Muscle of back (tissue), 13 donors: ENCODE results near the gene EFHB. TPM values are rescaled to one million over a fixed set of nuclear protein-coding genes. Genes with fewer than 3 reads are reported as not detected.
"Not testable (repeated sequence)": the region's sequence is repeated elsewhere in the genome, so short reads cannot be mapped to it uniquely, and the experiment has no call there.

Source experiments
- DNase-seq, 3 donors: peaks; one replicate each; pipeline versions ENCODE4 v3.0.0 to v3.0.0-alpha.2; 2013
- long read RNA-seq, 9 donors: transcript quantifications; one replicate each; lab custom pipeline, GENCODE V29; 2026
- polyA plus RNA-seq, 10 donors: library from polyadenylated mRNA; unstranded; fragments of 120-200 nt; gene quantifications; one replicate each; pipeline ENCODE4 v1.2.1, GENCODE V29; 2013; ENCODE audit not compliant: insufficient read length in 10 of 10

Gene EFHB, protein sequence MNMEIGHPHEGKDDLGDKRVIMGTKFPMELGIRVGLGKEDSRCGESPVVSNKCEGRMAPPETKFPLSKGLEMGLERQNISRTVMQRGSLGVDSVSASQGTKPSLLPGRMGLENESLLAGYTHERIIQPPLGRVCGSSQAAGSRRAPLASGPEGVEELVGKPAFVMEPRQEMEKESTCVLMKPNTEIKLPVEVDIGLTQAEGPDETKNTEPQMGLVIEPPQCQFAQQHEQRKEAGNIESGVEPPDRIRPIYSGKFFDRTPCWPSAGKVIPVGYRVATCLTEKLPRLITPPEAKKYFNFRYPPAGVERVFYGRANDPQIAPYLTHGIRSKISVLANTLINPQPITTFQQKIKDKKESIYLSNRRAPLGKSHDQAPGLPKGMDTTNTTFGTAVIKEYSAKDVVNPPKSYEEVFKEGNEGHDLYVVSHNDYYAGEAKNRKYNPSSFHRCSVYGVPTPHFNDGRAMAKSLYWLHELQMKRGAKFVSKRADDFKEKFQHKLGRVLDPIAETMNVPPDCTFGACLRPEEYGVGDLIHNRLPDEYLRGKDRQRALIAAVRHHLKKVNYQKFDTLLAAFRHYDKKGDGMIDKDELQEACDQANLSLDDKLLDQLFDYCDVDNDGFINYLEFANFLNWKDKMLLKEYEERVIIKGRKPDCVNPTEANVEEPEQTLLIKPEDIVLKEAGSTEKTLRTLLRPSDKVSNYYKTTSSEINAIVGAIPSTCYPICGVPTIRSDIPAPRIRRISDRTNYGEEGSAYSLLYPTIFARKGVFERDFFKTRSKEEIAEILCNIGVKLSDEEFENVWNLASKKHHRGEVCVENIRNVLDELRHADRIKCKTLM
- polyA plus RNA-seq: 1 to 10 TPM in 4 of 10 donors, under 1 TPM in 3, not detected in 3; 0.29 to 2.5 (median 1.1) TPM
- long read RNA-seq, donor 1: 0 reads
- long read RNA-seq, donor 2: 0 reads
- long read RNA-seq, donor 3: 0 reads
- long read RNA-seq, donor 4: 0 reads
- long read RNA-seq, donor 5, partial matches to known transcripts: 6 of 34 reads
- long read RNA-seq, donor 5, other reads (novel, unspliced or antisense): 28 of 34 reads
- long read RNA-seq, donor 6: 0 reads
- long read RNA-seq, donor 7: 0 reads
- long read RNA-seq, donor 8: 0 reads
- long read RNA-seq, donor 9: 0 reads

DNA sequence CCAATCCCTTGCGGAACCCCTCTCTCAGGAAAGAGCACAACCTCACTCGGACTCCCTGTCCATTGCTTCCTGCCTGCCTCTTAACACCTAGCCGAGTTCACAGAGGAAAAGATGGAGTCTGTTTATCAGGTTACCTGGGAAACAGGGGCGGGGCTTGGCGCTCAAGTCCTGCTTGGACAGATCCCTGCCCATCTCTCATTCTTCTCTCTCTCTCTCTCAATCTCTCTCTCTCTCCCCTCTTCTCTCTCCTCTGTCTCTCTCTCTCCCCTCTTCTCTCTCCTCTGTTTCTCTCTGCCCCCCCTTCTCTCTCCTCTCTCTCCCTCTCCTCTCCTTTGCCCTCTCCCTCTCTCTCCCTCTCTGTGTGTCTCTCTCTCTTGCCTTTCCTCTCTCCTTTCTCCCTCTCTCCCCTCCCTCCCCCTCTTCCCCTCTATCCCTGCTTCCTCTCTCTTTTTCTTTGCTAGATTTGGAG is at the start of gene EFHB:
EFHB (minus strand) TSS at position 120 of the 469 bp plus-strand sequence. CDS start 199 bp downstream, outside the sequence.
- DNase-seq: peak in 1 of 3 donors; percentile 25

DNA sequence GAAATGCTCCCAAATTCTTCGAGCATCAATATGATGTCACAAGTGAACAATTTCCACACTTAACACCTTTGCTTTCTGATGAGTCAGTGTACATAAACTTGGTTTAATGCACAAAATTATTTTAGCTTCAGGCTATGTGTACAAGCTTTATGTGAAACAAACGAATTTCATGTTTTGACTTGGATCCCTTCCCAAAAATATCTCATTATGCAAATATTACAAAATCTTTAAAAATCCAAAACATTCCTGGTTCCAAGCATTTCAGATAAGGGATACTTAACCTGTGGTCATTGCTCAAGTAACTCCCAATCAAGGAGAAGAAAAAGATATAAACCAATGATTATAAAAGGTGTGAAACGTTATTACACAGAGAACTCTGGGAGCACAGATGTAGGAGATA is 38.0 kb upstream of the EFHB start:
- peak in 1 of 3 donors; percentile 6 for DNase-seq

DNA sequence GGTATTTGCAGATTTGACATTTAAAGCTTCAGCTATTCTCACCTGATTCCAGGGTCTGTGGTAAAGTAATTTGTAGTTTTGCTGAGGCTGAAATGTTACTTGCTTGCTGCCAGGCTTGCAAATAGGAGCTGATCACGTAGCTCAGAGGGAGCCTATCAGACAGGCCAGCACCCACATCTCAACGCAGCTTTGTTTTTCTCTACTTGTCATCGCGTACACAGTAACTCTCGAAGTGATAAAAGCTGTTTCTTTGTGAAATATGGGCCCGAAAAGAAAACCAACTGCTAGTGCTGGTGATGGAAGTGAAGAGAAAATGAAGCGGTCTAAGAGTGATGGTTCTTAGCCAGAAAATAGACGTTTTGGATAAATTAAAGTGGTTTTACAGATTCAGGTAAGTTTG is 36.3 kb upstream of the EFHB start:
- DNase-seq: no peak

DNA sequence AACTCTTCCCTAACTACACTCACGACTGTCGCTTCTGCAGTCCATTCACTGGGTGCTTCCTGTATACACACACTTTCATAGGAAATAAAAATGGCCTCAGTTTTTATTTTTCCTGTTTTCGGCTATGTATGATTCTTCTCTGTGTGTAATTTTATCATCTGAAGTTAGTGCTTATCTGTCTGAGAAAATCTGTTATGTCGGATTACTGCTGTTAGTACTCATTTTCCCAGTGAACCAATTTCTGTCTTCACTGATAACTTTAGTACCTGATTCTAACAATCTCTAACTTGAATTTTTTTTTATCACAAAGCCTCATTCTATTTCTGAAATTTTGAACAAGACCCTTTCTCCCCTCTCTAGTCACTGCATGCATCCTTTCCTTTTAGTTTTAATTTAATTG is 33.8 kb upstream of the EFHB start:
- DNase-seq: no peak

DNA sequence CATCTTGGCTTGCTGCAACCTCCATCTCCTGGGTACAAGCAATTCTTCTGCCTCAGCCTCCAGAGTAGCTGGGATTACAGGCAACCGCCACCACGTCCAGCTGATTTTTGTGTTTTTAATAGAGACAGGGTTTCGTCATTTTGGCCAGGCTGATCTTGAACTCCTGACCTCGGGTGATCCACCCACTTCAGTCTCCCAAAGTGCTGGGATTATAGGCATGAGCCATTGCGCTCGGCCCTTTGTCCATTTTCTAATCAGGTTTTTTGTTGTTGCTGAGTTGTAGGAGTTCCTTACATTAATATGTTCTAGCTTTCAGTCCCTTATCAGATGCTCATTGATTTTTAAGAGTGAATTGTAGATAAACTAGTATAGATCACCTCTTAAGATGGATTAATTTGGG is 33.2 kb upstream of the EFHB start:
- no peak for DNase-seq

DNA sequence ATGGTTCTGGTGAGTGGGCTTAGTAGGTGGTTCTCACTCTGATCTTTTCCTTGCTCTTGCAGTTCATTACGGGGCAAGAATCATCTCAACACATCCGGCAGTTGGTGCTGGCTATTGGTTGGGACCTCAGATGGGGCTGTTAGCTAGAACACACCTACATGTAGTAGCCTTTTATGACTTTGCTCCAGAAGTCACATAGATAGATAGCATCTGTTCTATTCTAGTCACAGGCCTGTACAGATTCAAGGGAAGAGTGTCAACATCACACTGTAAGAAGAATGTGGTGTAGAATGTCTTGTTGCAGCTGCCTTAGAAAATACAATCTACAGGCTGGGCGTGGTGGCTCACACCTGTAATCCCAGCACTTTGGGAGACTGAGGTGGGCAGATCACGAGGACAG is 27.9 kb upstream of the EFHB start:
- DNase-seq: no peak

DNA sequence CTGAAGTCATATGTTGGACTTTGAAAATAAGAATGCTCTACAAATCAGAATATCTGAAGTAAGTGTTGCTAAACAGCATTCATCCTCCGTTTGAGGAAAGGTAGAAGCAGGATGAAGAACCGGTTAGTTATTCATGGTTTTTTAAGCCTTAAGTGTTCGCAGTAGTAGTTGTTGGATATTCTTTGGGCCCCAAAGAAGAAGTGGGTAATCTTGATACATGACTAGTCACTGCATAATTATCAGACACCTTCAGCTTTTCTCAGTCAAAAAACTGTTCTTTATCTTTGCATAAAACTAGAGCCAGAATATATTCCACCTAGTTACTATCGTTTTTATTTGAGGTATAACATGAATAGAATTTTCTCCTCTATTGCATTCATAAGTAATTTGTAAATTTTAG is 26.7 kb upstream of the EFHB start:
- DNase-seq: no peak

DNA sequence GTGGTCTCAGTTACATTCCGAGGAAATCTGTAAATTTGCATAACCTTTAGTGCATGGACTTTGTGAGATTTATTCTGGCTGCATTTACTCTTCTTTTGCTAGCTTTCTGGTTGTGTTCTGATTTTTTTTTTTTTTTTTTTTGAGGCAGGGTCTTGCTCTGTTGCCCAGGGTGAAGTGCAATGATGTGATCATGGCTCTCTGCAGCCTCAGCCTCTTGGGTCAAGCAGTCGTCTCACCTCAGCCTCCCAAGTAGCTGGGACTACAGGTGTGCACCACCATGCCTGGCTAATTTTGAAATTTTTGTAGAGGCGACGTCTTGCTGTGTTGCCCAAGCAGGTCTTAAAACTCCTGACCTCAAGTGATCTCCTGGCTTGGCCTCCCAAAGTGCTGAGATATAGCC is 25.5 kb upstream of the EFHB start:
- no peak for DNase-seq

DNA sequence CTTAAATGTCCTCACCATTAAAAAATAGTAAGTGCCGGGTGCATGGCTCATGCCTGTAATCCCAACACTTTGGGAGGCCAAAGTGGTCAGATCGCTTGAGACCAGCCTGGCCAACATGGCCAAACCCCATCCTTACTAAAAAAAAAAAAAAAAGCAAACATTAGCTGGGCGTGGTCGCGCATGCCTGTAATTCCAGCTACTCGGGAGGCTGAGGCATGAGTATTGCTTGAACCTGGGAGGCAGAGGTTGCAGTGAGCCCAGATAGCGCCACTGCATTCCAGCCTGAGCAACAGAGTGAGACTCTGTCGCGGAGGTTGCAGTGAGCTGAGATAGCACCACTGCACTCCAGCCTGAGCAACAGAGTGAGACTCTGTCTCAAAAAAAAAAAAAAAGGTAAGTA is 23.3 kb upstream of the EFHB start:
- DNase-seq: not testable (repeated sequence)

DNA sequence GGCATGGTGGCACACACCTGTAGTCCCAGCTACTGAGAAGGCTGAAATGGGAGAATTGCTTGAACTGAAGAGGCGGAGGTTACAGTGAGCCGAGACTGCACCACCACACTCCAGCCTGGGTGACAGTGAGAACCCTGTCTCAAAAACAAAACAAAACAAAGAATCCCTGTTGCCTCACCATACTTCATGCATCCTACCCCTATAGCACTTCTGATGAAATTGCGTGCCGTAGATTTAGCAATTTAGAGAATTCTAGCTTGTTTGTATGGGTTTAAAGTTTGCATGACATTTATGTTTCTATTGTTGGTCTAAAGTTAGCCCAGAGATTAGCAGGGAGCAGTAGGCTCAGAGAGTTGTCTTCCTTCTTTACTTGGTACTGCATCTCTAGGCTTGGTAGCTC is 20.7 kb upstream of the EFHB start:
- DNase-seq: no peak

DNA sequence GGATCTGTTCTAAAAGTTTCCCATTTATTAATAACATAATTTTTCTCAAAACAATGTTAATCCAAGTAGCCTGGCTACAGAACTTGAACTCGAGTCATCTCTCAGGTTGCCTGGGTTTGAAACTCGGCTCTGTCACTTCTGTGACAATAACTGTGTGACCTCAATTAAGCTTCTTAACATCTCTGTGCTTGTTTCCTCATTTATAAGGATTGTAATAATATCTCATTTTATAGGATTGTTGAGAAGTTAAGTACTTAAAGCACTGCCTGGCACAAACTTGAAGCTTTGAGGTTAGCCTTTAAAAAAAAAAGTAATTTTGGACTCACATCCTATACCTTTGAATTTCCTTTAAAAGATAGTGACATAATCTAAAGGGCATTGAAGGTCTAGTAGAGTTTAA is 16.3 kb upstream of the EFHB start:
- DNase-seq: no peak

DNA sequence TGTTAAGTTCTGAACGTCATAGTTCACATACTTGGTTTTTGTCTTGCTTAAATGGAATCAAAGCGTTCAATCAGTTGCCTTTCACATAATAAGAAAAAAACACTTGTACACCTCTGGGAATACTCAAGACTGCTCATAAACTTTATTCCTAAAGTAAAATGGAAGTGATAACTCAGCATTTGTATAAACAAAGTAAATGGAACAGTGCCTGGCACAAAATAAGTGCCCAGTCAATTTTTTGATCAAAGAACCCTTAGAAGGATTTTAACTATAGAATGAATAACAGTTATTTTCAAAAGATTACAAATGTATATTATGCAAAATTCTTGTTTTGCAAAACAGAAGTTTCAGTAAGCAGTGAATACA is 14.2 kb upstream of the EFHB start:
- DNase-seq: no peak

DNA sequence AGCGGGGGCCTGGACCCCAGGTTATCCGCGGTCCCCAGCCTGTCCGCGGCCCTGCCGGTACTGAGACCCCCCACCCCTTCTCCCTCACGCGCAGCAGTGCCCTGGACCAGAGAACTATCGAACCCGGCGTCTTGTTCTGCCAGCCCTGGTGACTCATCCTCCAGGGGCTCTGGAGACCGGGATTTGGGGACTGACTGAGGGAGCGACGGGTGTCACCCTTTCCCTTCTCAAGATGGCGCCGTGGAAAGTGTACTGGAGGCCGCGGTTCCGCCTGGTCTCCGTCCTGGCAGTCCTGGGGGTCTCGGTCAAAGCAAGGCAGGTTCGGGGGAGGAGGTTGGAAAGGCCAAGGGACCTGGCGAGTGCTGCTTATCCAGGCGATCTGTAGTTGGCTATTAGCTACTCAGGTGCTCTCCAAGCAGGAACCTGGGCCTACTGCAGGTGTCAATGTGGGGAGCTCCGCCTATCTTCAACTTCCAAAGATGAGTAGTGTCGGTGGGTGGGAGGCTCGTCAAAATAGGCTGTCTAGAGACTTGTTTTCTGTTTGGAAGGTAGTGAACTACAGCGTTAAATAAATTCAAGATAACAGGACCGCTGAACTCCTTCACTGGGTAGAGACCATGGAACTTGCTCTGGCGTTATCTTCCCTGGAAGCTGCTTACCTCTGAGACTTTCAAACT is 13.7 kb upstream of the EFHB start:
- DNase-seq: peak; percentile 27 to 87 (median 56)

DNA sequence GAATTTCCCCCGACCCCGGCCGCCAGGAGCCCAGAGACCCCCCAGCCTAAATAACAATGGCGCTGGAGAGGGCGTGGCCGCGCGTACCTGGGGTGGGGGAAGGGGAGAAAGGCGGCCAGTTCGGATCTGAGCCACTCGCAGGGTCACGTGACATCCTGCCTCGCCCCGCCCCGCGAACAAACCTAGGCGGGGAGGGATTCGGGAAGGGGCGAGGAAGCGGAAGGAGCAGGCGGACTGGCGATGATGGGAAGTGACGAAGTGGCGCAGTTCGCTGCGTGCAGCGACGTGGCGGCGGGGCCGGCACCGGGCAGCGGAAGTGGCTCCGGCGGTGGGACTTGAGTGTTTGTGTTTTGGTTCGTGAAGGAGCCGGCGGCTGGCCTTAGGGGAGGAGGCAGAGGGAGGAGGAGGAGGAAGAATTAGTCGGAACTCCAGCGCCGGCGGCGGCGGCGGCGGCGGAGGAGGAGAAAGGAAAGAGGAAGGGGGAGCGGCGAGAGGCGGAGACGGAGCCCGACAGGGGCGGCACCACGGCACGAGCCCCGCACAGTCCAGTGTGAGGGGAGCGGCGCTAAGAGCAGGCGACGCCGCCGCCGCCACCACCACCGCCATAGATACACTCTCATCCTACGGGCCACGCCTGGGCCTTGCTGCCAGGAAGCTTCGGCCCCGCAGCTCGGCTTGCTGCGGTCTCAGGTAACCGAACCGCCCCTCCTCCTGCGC is 13.0 kb upstream of the EFHB start, which contains the start of gene RAB5A:
RAB5A (plus strand) TSS at position 266 of the 717 bp plus-strand sequence. CDS start 3,802 bp downstream, outside the sequence.
- DNase-seq: peak; percentile 98 to 99 (median 99)

DNA sequence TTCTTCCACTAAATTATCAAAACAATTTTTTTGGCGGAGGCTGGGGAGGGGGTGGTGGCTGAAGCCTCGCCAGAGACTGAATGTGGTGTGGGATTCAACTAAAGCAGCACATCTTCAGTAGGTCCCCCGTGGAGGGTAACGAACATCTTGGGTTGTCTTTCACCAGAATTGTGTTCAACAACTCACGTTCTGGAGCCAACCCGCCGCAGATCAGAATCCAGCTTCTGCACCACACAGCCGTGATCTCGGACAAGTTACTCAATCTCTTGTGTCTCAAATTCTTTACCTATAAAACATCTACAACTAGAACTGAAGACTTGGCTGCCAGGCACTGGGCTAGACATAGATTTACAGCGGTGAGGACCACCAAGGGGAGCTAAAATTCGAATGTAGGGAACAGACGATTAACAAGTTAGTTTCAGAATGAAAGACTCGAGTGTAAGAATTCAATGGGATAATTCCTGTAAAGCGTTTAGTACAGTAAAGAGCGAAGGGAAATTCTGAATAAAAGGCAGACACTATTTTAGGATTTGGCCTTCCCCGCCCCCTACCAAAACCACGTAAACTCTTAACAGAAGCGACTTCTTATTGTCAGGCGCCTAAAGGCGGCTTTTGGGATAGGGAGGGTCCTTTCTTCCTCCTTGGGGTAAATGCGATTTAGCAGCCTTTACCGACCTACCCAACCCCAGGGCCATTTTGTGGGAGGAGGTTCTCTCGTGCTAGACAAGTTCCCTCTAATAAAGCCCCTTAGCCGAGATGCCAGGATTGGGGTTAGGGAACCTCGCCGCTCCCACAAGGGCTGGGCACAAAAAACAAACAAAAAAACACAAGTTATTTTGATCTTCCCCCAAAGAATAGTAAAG is 12.2 kb upstream of the EFHB start:
- peak in 1 of 3 donors; percentile 9 for DNase-seq

DNA sequence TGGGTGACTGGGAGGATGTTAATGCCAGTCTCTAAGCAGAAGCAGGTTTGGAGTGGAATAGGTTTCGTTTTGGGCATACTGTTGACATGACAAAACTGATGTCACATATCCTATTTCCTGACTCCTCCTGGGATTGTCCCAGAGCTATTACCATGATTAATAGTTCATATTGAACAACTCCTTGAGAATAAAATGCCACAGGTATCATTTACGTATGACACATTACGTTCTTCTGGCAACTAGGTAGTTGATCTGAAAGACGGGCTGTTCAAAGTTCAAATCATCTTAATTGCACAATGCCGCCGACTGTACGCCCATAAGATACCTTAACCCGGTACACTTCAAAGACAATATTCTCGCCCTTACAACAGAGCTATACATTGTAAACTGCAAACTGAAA is 11.5 kb upstream of the EFHB start:
- no peak for DNase-seq

DNA sequence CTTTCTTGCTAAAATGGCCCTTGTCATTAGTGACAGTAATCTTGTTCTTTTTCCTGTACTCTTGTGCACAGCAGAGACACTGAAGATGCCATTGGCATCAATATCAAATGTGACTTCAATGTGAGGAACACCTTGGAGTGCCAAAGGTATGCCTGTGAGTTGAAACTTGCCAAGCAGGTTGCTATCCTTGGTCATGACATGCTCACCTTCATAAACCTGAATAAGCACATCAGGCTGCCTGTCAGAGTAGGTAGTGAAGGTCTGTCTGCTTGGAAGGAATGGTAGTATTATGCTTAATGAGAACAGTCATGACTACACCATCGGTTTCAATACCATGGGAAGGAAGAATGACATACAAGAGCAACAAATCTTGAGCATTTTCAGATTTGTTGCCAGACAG is 6.6 kb upstream of the EFHB start:
- no peak for DNase-seq

DNA sequence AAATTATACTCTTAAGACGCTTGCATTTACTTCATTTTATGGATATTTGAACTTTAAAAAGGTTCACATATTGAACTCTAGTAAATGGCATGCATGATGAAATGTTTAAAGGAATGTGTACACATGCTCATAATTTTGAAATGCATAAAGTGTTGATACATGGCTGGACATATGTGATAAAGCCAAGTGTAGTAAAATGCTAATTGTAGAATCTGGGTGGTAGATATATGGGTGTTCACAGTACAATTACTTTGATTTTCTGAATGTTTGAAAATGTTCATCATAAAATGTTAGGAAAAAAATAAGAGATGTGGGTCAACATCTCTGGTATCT is 4.2 kb upstream of the EFHB start:
- no peak for DNase-seq

DNA sequence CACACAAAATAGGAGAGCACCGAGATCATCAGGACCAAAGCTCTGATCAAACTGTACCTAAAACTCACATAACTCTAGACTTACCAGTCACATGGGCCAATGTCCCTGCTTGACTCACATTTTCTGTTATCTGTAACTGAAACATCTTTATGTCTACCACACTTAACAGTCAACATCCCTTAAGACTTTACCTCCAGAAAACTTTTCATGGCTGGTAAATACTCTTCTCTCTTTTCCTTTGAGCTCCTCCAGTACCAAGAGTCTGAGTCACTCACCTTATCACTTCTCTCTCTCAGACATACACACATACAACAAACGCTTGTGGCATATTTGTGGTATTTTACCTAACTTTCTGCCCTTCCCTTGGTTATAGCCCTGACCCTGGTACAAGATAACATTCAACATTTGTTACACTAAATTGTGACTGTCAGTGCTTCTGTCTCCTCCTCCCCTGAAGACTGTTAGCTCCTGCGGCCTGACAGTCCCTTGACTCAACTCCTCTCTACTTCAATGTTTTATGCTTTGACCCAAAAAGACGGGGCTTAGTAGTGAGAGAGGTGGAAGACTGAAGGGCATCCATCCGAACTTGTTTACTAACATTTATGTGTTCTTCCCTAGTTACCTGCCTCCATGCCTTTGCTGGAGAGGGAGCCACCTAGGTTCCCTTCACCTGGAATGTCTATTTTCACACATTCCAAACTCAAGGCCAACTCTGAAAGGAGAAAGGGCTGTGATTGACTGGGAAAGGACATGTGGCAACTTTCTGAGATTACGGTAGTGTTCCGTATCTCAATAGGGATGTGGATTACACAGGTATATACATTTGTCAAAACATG is 3.7 kb upstream of the EFHB start:
- no peak for DNase-seq
